Activated naive CD4-positive, alpha-beta T cell treated with Interleukin-2 at 50 U/mL for 16 hours (primary cell): ENCODE results near the gene TAP1.
"Not testable (repeated sequence)": the region's sequence is repeated elsewhere in the genome, so short reads cannot be mapped to it uniquely, and the experiment has no call there.

Source experiments
- DNase-seq: peaks from one replicate; pipeline ENCODE4 v3.0.0-alpha.2; 2020

TAP1 gene

GRCh38 chr6:32838114-32838958, 15.2 kb downstream of the TAP1 start, which contains the start of gene TAP2:
Gene TAP2 (minus strand): TSS chr6:32838739. CDS start chr6:32838233, 506 bp downstream.
- DNase-seq: peak; percentile 99

GRCh38 chr6:32837651-32838113, 15.8 kb downstream of the TAP1 start:
- DNase-seq: no peak

- no peak for DNase-seq
Observed at GRCh38 chr6:32836873-32837272, 16.6 kb downstream of the TAP1 start.

GRCh38 chr6:32835167-32835893, 18.2 kb downstream of the TAP1 start:
- no peak for DNase-seq

- DNase-seq: no peak
Observed at GRCh38 chr6:32833664-32834063, 19.8 kb downstream of the TAP1 start.

GRCh38 chr6:32832535-32832934, 21.0 kb downstream of the TAP1 start:
- DNase-seq: no peak

- no peak for DNase-seq
Observed at GRCh38 chr6:32830936-32831335, 22.6 kb downstream of the TAP1 start.

- no peak for DNase-seq
Observed at GRCh38 chr6:32830017-32830416, 23.5 kb downstream of the TAP1 start.

- DNase-seq: no peak
Observed at GRCh38 chr6:32829495-32829894, 24.0 kb downstream of the TAP1 start.

GRCh38 chr6:32827025-32827424, 26.5 kb downstream of the TAP1 start:
- DNase-seq: no peak

GRCh38 chr6:32825966-32826365, 27.5 kb downstream of the TAP1 start:
- no peak for DNase-seq

- DNase-seq: no peak
Observed at GRCh38 chr6:32819729-32820128, 33.8 kb downstream of the TAP1 start.

GRCh38 chr6:32818867-32819266, 34.6 kb downstream of the TAP1 start:
- no peak for DNase-seq

- DNase-seq: no peak
Observed at GRCh38 chr6:32816746-32817204, 36.7 kb downstream of the TAP1 start, which contains the start of gene HLA-DOB. Gene HLA-DOB (minus strand): TSS chr6:32817002. CDS start chr6:32816951, 51 bp downstream.

GRCh38 chr6:32815996-32816395, 37.5 kb downstream of the TAP1 start:
- no peak for DNase-seq

GRCh38 chr6:32815115-32815514, 38.4 kb downstream of the TAP1 start:
- no peak for DNase-seq

GRCh38 chr6:32814145-32814544, 39.4 kb downstream of the TAP1 start:
- no peak for DNase-seq

GRCh38 chr6:32809171-32809570, 44.3 kb downstream of the TAP1 start:
- DNase-seq: no peak

GRCh38 chr6:32807020-32807580, 46.4 kb downstream of the TAP1 start:
- DNase-seq: no peak

GRCh38 chr6:32805404-32805803, 48.1 kb downstream of the TAP1 start:
- DNase-seq: not testable (repeated sequence)

- no peak for DNase-seq
Observed at GRCh38 chr6:32803416-32803815, 50.1 kb downstream of the TAP1 start.

- no peak for DNase-seq
Observed at GRCh38 chr6:32799740-32800139, 53.8 kb downstream of the TAP1 start.

GRCh38 chr6:32799168-32799567, 54.3 kb downstream of the TAP1 start:
- DNase-seq: no peak
